GM03348 (cell line): ENCODE results near the gene FOXK2.
"Not testable (repeated sequence)": the region's sequence is repeated elsewhere in the genome, so short reads cannot be mapped to it uniquely, and the experiment has no call there.

Experiments used
- DNase-seq: peaks from one replicate; pipeline ENCODE4 v3.0.0; 2012; ENCODE audit warnings: low spot score

FOXK2 gene

GRCh38 chr17:82534401-82534812 is 14.9 kb downstream of the FOXK2 start:
- DNase-seq: no peak

DNA sequence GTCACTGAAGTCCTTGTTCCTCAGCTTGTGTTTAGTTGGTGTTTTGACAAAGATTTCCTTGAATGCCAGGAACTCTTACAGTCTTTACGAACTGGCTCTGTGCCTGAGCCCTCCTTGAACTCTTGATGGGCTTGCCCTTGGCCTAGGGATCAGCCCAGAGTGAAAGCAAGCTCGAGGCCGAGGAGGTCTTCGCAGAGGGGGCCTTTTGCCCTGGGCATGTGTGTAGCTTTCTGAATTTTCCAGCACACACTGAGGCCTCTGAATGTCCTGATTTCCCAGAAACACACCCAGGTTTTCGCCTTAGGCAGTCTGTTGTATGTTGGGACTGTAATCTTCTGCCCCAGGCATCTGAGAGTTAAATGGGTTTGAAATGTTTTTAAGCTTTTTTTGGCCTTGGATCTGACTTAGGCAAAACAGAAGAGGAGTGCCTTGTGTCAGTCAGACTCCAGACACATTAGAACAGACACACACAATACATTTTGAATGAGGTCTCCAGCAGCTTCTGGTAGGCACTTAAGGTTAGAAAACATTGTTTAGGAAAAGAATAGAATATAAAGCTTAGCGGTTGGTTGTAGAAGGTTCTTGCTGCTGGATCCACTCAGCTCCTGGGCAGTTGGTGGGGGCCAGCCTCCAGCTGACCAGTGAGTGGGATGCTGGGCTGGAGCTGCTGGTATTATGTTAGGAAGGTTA is 17.1 kb downstream of the FOXK2 start:
- peak; percentile 44 for DNase-seq

- DNase-seq: not testable (repeated sequence)
Measured at GRCh38 chr17:82537228-82537627, 17.7 kb downstream of the FOXK2 start.

DNA sequence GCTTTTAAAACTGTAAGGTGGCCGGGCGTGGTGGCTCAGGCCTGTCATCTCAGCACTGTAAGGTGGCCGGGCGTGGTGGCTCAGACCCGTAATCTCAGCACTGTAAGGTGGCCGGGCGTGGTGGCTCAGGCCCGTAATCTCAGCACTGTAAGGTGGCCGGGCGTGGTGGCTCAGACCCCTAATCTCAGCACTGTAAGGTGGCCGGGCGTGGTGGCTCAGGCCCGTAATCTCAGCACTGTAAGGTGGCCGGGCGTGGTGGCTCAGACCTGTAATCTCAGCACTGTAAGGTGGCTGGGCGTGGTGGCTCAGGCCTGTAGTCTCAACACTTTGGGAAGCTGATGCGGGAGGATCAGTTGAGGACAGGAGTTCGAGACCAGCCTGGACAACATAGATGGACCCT is 19.5 kb downstream of the FOXK2 start:
- DNase-seq: not testable (repeated sequence)

DNA sequence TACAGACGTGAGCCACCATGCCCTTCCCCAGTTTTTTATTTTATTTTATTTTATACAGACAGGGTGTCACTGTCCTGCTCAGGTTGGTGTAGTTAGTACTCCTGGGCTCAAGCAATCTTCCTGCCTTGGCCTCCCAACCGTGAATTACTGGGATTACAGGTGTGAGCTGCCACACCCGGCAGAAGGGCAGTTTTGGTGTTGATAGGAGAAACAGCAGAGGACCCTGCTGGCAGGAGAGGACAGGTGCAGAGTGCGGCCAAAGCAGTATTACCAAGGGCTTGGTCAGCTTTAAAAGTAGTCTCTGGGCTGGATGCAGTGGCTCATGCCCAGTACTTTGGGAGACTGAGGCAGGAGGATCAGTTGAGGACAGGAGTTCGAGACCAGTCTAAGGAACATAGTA is 22.9 kb downstream of the FOXK2 start:
- no peak for DNase-seq

- DNase-seq: no peak
Measured at GRCh38 chr17:82544431-82545070, 25.0 kb downstream of the FOXK2 start.

- no peak for DNase-seq
Measured at GRCh38 chr17:82545071-82545462, 25.5 kb downstream of the FOXK2 start.

- DNase-seq: no peak
Measured at GRCh38 chr17:82547981-82548380, 28.4 kb downstream of the FOXK2 start.

DNA sequence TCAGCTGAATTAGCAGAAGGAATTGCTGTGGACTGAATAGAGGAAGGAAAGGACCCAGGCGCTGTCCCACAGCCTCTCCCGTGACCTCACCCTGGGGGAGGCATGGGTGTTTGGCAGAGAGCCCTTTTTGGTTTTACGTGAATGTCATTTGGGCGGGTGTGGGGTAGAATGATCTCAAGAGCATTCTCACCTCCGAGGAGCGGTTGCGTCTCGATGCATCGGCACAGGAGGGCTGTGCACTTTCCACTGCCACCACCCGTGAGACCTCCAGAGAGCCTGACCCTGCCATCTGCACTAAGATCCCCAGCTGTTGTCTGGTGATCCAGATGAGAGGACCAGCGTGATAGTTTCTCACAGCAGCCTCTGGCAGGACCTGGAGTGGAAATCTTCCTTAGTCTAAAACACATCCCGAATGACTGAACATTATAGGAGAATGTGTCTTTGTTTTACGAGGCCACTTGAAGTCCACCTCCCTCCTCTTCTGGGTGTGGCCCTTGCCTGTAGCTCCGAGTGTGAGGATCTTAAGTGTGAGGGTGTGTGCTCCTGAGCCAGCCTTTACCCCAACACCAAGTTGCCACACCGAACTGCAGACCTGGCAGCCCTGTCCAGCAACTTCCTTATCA is 29.3 kb downstream of the FOXK2 start:
- DNase-seq: no peak

- DNase-seq: peak; percentile 90
Measured at GRCh38 chr17:82551779-82552457, 32.4 kb downstream of the FOXK2 start.

DNA sequence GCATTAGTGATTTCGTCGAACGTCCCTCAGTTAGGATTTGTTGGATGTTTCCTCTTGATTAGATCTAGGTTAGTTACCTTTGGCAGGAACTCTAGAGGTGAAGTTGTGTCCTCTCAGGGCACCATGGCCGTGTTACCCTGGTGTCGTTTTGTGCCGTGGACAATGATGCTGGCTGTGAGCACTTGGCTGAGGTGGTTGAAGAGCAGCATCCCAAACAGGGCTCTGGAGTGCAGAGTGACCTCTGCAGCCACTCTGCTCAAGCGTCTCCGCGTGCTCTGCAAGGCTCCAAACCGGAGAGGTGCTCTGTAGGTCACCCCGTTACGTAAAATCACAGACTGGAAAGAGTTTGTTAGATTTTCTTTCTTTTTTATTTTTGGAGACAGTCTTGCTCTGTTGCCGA is 33.0 kb downstream of the FOXK2 start:
- no peak for DNase-seq

- DNase-seq: no peak
Measured at GRCh38 chr17:82553210-82553930, 33.8 kb downstream of the FOXK2 start.

DNA sequence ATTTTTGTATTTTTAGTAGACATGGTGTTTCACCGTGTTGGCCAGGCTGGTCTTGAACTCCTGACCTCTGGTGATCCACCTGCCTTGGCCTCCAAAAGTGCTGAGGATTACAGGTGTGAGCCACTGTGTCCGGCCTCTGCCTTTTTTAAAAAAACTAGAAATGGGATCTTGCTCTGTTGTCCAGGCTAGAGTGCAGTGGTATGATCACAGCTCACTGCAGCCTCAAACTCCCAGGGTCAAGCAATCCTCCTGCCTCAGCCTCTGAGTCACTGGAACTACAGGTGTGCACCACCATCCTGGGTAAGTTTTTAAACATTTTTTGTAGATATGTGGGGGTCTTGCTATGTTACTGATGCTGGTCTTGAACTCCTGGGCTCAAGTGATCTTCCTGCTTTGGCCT is 38.0 kb downstream of the FOXK2 start:
- not testable (repeated sequence) for DNase-seq

DNA sequence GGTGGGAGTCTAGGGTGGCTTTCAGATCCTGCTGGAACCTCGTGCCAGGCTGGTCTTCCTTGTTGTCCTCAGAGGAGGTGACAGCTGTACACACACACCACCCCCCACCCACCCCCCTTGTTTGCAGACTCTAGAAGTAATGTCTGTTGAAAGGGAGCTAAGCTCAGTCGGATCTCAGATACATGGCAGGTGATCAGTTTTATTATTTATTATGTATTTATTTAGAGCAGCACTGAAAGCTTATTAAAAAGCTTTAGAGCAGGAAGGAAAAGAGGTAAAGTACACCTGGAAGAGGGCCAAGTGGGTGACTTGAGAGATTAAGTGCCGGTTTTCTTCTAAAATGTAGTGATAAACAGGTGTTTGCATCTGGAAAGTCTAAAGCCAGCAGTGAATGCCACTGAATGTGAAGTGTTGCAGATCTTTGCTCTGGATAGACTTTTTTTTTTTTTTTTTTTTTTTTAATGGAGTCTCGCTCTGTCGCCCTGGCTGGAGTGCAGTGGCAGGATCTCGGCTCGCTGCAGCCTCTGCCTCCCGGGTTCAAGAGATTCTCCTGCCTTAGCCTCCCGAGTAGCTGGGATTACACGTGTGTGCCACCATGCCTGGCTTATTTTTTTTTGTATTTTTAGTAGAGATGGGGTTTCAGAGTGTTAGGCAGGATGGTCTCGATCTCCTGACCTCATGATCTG is 40.2 kb downstream of the FOXK2 start:
- DNase-seq: no peak

- no peak for DNase-seq
Measured at GRCh38 chr17:82560252-82560642, 40.7 kb downstream of the FOXK2 start.

DNA sequence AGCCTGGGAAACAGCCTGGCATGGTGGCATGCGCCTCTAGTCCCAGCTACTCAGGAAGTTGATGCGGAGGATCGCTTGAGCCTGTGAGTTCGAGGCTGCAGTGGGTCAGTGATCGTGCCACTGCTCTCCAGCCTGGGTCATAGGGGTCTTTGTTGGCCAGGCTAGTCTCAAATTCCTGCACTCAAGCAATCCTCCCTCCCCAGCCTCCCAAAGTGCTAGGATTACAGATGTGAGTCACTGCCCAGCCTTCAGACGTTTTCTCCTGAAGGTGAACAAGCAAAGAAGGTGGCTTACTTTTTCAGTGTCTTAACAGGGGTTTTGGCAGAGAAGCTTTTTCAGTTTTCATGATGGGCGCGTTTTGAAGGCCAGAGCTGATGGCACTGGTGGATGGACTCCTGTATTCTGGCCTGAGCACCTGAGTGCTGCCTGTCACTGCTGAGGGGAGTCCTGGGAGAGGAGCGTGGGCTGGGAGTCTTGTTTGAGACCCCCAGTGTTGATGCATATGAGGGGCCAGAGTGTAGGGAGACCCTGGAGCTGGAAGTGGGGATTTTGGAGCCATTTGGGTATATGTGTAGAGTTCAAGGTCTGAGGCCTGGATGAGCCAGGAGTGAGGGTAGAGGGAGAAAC is 41.4 kb downstream of the FOXK2 start:
- DNase-seq: no peak

GRCh38 chr17:82561429-82562035 is 42.0 kb downstream of the FOXK2 start:
- no peak for DNase-seq

DNA sequence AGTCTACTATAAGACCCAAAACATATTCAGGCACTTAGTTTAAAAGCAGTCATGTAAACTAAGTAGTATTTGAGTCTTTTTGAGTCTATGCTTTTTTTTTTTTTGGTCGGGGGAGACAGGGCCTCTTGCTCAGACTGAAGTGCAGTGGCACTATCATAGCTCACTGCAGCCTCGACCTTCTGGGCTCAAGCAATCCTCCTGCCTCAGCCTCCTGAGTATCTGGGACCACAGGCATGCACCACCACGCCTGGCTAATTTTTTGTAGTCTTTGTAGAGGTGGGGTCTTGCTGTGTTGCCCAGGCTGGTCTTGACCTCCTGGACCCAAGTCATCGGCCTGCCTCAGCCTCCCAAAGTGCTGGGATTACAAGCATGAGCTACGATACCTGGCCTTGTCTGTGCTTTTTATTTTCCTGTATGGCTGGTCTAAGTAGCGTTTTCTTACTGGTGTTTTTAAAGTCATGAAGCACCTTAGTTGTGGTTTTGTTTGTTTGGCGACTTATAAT is 43.2 kb downstream of the FOXK2 start:
- DNase-seq: not testable (repeated sequence)

- DNase-seq: no peak
Measured at GRCh38 chr17:82563318-82563717, 43.8 kb downstream of the FOXK2 start.

DNA sequence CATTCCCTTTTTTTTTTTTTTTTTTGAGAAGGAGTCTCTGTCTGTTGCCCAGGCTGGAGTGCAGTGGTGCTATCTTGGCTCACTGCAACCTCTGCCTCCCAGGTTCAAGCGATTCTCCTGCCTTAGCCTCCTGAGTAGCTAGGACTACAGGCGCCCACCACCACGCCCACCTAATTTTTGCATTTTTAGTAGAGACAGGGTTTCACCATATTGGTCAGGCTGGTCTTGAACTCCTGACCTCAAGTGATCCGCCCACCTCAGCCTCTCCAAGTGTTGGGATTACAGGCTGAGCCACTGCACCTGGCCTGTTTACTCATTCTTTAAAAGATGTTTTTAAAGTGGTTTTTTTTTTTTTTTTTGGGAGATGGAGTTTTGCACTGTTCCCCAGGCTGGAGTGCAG is 44.2 kb downstream of the FOXK2 start:
- DNase-seq: not testable (repeated sequence)

- no peak for DNase-seq
Measured at GRCh38 chr17:82564241-82564640, 44.7 kb downstream of the FOXK2 start.
